ENCODE data around the gene YAP1.

The YAP1 gene

DNA sequence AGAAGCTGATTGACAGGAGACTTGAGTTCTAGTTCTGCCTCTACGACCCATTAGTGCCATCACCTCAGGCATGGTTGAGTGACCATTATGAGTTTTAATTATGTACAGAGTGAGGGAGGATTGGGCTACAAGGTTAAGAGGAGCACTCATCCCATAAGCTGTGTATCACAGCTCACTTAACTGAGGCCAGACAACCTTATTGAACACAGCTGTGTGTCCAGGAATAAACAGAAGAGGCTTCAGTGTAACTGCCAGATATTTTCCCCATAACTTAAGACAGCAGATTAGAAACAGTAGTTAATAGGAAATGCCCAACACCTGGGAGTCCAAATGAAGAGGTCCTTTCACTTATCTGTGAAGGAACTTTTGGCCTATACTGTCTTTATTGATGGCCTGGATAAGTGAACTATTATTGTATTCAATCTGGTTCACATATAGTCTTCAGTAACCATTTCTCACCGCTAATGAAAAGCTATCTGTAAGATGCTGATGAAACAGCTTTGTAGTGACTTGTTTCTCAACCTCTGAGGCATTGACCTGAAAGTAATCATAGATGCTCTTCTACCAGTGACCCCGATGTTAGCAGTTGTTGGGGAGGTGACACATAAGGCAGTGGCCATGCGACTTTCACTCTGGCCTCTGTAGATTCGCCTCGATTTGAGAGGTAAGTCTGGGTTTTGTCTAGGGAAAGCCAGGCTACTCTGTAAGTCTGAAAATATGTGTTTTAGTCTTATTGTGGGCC lies 41.7 kb downstream of the YAP1 start:
- TF ChIP-seq, protein P1, sequence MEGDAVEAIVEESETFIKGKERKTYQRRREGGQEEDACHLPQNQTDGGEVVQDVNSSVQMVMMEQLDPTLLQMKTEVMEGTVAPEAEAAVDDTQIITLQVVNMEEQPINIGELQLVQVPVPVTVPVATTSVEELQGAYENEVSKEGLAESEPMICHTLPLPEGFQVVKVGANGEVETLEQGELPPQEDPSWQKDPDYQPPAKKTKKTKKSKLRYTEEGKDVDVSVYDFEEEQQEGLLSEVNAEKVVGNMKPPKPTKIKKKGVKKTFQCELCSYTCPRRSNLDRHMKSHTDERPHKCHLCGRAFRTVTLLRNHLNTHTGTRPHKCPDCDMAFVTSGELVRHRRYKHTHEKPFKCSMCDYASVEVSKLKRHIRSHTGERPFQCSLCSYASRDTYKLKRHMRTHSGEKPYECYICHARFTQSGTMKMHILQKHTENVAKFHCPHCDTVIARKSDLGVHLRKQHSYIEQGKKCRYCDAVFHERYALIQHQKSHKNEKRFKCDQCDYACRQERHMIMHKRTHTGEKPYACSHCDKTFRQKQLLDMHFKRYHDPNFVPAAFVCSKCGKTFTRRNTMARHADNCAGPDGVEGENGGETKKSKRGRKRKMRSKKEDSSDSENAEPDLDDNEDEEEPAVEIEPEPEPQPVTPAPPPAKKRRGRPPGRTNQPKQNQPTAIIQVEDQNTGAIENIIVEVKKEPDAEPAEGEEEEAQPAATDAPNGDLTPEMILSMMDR (IDR thresholded peaks at IDR 0.05; ENCODE audit: insufficient read depth, low read depth, low read length, missing control alignments) = no peak
- DNase-seq (ENCODE audit: low read depth) = no peak
- H3K4me3 ChIP-seq (ENCODE audit: low read depth, low read length) = no peak overlapping the region

DNA sequence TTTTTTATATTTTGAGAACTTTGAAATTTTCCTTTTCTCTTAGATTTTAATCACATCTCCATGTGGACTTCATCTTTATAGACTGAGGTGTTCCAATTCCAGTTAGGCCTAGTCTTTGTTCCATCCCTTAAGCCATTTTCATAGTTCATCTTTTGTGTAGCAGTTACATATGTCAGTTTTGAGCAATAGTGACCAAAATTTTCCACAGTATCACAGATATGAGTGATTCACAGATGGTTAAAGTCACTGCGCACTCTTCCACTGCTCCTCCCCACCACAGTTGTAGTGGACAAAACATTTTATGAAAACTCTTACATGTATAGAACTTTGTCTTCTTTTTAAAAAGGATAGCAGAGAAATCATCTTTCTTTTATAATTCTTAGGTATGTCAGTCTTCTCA lies 42.8 kb downstream of the YAP1 start:
- TF ChIP-seq, protein P1 (IDR thresholded peaks at IDR 0.05; ENCODE audit: insufficient read depth, low read depth, low read length, missing control alignments) = no peak
- no peak for DNase-seq (ENCODE audit: low read depth)
- no peak overlapping the region for H3K4me3 ChIP-seq (ENCODE audit: low read depth, low read length)

DNA sequence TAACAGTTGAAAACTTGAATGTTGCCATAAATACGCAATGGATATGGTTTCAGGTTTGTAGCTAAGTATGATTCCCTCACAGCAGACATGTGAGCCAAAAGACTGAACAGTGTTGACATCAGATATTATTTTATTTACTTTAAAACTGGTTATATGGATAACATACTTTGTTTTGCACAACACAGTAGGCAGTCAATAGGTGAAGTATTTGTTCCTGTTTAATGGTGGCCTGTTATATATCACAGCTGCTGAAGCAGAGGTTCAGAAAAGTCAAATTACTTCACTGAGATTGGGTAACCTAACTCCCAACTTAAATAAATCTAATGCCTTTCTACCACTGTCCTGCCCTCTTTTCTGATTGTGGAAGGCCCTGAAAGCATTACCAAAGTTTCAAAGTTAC lies 44.6 kb downstream of the YAP1 start:
- H3K4me3 ChIP-seq (ENCODE audit: low read depth, low read length) = no peak overlapping the region
- TF ChIP-seq, protein P1 (IDR thresholded peaks at IDR 0.05; ENCODE audit: insufficient read depth, low read depth, low read length, missing control alignments) = no peak
- no peak for DNase-seq (ENCODE audit: low read depth)

DNA sequence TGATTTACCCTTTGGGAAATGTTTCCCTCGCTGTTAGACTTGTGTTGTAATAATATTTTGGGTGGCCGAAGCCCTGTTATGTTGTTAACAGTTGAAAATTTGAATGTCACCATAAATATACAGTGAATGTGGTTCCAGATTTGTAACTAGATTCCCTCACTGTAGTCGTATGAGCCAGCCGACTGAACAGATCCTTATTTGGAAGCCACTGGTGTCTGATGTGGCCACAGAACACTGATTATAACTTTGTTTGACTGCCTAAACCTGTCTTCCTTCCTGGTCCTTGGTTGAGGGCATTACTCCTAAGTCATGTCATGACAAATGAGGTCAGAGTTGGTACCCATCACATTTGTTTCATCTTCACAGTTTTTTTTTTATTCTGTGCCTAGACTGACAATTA lies 45.4 kb downstream of the YAP1 start:
- H3K4me3 ChIP-seq (ENCODE audit: low read depth, low read length) = no peak overlapping the region
- no peak for DNase-seq (ENCODE audit: low read depth)
- TF ChIP-seq, protein P1 (IDR thresholded peaks at IDR 0.05; ENCODE audit: insufficient read depth, low read depth, low read length, missing control alignments) = no peak

DNA sequence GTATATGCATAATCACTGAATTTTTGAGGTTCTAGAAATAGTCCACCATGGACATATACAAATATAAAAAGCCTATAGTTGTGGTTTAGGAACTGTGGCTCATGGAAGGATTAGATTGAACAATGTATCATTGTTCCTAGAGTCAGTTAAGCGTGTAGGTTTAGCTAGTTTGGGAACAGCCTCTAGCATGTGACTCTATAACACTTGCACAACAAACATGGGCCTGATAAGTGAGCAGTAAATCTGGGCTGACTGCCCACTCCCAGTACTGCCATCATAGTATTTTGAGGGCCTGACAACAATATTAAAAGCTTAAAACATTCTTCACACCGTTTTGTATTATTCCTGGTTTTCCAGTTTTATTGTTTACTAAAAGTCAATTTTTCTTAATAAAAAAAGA lies 47.0 kb downstream of the YAP1 start:
- no peak overlapping the region for H3K4me3 ChIP-seq (ENCODE audit: low read depth, low read length)
- TF ChIP-seq, protein P1 (IDR thresholded peaks at IDR 0.05; ENCODE audit: insufficient read depth, low read depth, low read length, missing control alignments) = no peak
- no peak for DNase-seq (ENCODE audit: low read depth)

DNA sequence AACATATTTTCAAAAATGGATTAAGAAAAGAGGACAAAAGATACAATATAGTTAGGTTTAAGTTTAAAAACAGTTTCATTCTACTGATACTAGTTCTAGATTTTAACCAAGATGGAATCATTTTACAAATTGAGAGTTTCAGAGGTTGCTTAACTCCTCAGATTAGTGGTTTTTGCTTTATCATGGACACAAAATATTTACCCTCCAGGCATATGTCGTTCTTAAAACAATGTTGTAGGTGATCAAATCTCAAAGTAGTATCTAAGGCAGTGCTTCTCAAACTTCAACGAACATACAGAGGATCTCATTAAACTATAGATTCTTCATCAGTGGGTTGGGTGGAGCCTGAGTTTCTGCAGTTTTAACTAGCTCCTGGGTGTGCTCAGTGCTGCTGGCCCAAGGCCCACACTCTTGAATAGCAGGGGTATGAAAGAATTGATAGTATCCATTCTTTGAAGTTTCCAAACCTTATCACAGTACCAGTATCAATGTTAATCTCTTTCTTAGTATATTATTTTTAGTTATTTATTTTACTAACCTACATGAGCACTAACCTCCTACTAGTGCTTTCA lies 48.0 kb downstream of the YAP1 start:
- H3K4me3 ChIP-seq (ENCODE audit: low read depth, low read length) = no peak overlapping the region
- TF ChIP-seq, protein P1 (IDR thresholded peaks at IDR 0.05; ENCODE audit: insufficient read depth, low read depth, low read length, missing control alignments) = no peak
- no peak for DNase-seq (ENCODE audit: low read depth)

DNA sequence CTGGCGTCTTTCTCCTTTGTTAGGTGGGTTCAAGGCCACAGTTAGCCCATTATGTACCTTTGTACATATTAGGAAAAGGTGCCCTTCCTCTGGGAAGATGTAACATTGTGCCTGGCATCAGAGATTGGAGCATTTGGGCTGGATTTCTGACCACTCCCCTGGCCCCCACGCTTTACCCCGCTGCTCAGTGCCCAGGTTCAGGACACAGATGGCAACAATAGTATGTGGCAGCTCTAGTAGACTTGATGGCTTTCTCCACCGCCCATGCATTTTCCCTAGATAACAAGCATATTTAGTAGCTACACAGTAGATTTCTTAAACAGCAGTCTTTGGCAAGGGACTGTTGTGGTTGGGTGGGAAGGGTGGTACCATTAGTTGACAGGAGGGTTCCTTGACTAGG lies 53.1 kb downstream of the YAP1 start:
- TF ChIP-seq, protein P1 (IDR thresholded peaks at IDR 0.05; ENCODE audit: insufficient read depth, low read depth, low read length, missing control alignments) = no peak
- no peak for DNase-seq (ENCODE audit: low read depth)
- no peak overlapping the region for H3K4me3 ChIP-seq (ENCODE audit: low read depth, low read length)

All from GM12865 (cell line).